ENCODE results near the gene BORA. TPM values are rescaled to one million over a fixed set of nuclear protein-coding genes. Genes with fewer than 3 reads are reported as not detected.

The BORA gene
- total and polyA plus RNA-seq, 2 of the 13 experiments (the other 11 are each of a cell fraction or from before 2014, with no cell fraction given), result 4.0 to 17.4 TPM

- TF ChIP-seq, protein P1, sequence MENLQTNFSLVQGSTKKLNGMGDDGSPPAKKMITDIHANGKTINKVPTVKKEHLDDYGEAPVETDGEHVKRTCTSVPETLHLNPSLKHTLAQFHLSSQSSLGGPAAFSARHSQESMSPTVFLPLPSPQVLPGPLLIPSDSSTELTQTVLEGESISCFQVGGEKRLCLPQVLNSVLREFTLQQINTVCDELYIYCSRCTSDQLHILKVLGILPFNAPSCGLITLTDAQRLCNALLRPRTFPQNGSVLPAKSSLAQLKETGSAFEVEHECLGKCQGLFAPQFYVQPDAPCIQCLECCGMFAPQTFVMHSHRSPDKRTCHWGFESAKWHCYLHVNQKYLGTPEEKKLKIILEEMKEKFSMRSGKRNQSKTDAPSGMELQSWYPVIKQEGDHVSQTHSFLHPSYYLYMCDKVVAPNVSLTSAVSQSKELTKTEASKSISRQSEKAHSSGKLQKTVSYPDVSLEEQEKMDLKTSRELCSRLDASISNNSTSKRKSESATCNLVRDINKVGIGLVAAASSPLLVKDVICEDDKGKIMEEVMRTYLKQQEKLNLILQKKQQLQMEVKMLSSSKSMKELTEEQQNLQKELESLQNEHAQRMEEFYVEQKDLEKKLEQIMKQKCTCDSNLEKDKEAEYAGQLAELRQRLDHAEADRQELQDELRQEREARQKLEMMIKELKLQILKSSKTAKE (CRISPR knock-in tag; IDR thresholded peaks at IDR 0.05; ENCODE audit: borderline replicate concordance), result 0 out of 2 replicates have a peak, but pooled peaks have one; percentile 15
- TF ChIP-seq, protein P2, sequence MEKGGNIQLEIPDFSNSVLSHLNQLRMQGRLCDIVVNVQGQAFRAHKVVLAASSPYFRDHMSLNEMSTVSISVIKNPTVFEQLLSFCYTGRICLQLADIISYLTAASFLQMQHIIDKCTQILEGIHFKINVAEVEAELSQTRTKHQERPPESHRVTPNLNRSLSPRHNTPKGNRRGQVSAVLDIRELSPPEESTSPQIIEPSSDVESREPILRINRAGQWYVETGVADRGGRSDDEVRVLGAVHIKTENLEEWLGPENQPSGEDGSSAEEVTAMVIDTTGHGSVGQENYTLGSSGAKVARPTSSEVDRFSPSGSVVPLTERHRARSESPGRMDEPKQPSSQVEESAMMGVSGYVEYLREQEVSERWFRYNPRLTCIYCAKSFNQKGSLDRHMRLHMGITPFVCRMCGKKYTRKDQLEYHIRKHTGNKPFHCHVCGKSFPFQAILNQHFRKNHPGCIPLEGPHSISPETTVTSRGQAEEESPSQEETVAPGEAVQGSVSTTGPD (CRISPR knock-in tag; IDR thresholded peaks at IDR 0.05), result no peak
- TF ChIP-seq ZNF280B (CRISPR knock-in tag; IDR thresholded peaks at IDR 0.05; ENCODE audit: borderline replicate concordance) (no peak), ETS1 (CRISPR knock-in tag; IDR thresholded peaks at IDR 0.05) (0 out of 2 replicates have a peak, but pooled peaks have one; percentile 21), CSRNP1 (CRISPR knock-in tag; IDR thresholded peaks at IDR 0.05) (no peak), ZNF558 (CRISPR knock-in tag; IDR thresholded peaks at IDR 0.05; ENCODE audit: borderline replicate concordance) (no peak; the same call in 1 of the 2 replicates), ZNF777 (CRISPR knock-in tag; IDR thresholded peaks at IDR 0.05) (no peak), ZKSCAN5 (CRISPR knock-in tag; IDR thresholded peaks at IDR 0.05) (no peak), ZNF12 (CRISPR knock-in tag; IDR thresholded peaks at IDR 0.05) (no peak), RFX5 (IDR thresholded peaks at IDR 0.05; ENCODE audit: low read depth, low read length) (no peak), SAFB2 (CRISPR knock-in tag; IDR thresholded peaks at IDR 0.05; ENCODE audit: borderline replicate concordance, low read depth) (0 out of 2 replicates have a peak, but pooled peaks have one; percentile 18), HMG20B (CRISPR knock-in tag; conservative IDR thresholded peaks at IDR 0.05) (no peak), HNRNPUL1 (IDR thresholded peaks at IDR 0.05; ENCODE audit: low read depth, low read length) (no peak), ZNF329 (CRISPR knock-in tag; IDR thresholded peaks at IDR 0.05; ENCODE audit: low read depth) (no peak), KDM4B (CRISPR knock-in tag; IDR thresholded peaks at IDR 0.05) (no peak), ZNF296 (CRISPR knock-in tag; conservative IDR thresholded peaks at IDR 0.05) (no peak), HOXA5 (CRISPR knock-in tag; IDR thresholded peaks at IDR 0.05) (peak; percentile 7; the same call in 1 of the 2 replicates), ZNF484 (CRISPR knock-in tag; IDR thresholded peaks at IDR 0.05; ENCODE audit: borderline replicate concordance, low read depth) (no peak), TRAFD1 (CRISPR knock-in tag; IDR thresholded peaks at IDR 0.05; ENCODE audit: borderline replicate concordance) (no peak)
These were observed 852 bp upstream of the BORA start (continued) for GRCh38 chr13:72726726-72727416.
